ENCODE results near the gene MYO6.

Gene MYO6

DNA sequence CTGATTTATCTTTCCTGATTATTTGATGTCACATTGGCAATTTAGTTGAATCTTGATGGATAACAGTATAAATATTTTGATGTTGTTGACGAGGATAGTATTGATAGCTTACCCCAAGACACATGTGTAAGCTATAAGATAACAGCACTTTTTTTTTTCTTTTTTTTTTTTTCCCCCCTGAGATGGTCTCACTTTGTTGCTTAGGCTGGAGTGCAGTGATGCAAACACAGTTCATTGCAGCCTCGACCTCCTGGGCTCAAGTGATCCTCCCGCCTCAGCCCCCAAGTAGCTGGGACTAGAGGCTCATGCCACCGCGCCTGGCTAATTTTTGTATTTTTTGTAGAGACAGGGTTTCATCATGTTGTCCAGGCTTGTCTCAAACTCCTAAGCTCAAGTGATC lies 21.8 kb downstream of the MYO6 start:
- DNase-seq: no peak

DNA sequence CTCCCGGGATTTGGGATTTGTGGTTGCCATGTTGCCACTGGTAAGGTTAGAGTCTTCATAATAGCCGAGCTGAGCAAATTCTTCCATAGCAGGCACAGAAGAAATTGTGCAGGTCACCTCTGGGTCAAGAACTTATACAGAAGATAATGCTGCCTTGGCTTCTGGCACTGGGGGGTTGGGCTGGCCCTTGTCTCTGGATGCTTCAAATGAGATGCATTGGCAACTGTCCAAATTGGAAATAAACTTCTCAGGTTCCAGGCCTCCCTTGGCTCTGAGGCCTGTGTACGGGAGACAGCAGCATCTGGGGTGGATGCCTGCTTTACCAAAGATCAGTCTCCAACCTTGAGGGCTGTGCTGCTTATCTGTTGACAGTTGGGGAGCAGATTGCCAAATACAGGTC lies 26.2 kb downstream of the MYO6 start:
- no peak for DNase-seq

DNA sequence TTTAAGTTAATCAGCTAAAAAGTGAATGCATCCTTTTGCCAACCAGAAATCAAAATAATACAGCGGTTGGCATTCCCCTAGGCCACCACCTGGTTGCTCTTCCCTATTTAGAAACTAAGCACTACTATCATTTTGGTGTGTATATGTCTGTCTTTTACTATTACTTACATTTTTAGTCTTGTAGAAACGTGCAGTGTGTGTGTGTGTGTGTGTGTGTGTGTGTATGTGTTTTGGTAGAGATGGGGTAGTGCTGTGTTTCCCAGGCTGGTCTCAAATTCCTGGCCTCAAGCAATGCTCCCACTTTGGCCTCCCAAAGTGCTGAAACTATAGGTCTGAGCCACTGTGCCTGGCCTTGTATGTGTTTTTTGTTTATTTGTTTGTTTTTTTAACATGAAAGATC lies 27.4 kb downstream of the MYO6 start:
- DNase-seq: no peak

DNA sequence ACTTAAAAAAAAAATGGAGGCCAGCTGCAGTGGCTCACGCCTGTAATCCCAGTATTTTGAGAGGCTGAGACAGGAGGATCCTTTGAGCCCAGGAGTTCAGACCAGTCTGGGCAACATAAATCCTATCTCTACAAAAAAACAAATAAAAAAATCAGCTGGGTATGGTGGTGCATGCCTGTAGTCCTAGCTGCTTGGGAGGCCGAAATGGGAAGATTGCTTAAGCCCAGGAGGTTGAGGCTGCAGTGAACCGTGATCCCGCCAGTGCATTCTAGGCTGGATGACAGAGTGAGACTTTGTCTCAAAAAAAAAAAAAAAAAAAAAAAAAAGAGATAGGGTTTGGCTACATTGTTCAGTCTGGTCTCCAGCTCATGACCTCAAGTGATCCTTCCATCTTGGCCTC lies 29.7 kb downstream of the MYO6 start:
- no peak for DNase-seq

DNA sequence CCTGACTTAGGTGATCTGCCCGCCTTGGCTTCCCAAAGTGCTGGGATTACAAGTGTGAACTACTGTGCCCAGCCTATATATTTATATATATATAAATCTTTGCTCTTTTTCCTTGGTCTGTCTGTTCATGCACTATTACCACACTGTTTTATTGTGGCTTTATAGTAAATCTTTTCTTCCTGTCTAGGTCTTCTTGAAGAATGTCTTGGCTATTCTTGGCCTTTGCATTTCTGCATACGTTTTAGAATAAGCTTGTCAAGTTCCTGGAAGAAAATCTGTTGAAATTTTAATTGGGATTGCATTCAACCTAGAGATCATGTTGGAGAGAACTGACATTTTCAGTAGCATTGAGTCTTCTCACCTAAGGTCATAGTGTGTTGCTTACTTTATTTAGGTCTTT lies 37.1 kb downstream of the MYO6 start:
- DNase-seq: no peak

DNA sequence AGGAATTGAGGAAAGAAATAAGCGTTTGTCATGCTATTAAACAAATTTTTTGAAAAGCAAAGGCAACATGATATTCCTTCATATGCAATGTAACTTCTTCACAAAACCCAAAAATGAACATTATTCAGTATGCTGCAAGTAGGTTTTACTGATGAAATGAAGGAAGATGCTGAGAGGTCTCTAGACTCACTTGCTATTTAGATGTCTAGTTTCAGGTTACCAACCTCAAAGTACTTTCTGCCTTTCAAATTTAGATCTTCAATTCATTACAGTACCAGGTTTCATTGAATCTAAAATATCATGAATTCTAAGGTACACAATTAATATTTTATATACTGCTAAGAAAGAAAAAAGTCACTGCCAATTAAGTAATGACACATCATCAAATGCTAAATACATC lies 39.9 kb downstream of the MYO6 start:
- no peak for DNase-seq

DNA sequence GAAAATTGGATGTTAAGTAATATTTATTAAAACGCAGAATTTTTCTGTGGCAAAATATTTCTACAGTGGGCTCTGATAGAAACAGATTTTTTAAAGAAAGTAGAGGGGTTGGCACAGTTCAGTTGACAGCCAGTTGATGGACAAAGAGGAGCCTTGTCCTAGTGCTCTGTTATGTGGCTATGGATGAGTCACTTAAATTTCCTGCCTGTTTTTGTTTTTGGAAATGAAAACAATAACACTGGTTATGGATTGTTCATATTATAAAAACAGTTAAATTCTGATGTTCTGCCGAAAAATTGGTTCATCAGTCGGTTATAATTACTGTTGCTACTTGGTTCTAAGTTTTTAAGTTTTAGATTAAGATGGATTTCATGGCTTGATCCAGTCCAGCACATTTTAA lies 42.8 kb downstream of the MYO6 start:
- no peak for DNase-seq

DNA sequence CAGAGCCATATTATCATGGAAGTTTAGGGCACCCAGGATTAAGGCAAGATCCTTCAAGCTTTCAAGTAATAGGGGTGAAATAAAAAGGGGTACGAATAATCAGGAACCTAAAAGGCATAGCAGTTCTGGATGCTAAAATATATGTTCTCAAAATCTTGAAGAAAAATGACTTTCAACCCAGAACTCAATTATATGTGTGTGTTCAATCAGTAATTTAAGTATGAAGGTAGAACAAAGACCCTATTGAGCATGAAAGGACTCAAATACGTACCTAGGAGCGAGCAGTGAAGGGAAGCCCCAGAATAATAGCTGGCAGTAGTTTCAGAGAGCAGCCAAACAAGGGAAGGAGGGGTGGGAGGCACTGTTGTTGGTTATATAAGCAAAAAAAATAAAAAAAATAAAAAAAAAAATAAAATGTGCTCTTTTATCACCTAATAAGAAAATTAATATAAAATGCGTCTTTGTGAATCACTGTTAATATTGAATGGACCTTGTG lies 45.4 kb downstream of the MYO6 start:
- DNase-seq: no peak

DNA sequence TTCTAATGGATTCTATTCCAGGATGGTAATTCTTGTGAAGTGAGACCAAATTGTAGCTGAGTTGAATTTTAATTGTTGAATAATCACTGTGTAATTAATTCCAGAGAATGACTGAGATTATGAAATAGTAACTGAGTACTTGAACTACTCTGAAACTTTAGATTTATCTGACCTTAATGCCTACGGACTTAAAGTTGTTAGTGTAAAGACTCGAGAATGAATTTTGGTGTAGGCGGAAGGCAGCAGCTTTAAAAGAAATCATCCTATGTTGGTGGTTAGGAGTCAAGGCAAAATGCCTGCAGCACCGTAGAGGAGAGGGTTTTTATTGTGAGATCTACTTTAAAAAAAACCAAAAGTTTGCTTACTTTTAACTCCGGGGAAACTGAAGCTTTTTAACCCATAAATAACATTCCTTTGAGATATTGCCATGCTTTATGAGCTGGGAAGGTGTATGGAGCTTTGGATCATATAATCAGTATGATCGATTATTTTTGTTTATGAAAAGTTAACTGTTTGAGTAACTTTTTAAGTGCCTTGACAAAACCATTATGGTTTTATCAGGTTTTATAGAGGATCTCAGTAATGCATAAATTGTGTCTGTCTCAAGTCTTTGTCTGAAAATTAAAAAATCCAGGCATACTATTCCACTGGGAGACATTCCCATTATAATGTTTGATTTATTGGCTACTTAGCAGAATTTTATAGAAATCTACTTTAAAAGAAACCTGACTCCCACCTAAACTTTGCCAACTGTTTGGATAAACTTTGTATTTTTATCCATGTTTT lies 46.1 kb downstream of the MYO6 start:
- no peak for DNase-seq

DNA sequence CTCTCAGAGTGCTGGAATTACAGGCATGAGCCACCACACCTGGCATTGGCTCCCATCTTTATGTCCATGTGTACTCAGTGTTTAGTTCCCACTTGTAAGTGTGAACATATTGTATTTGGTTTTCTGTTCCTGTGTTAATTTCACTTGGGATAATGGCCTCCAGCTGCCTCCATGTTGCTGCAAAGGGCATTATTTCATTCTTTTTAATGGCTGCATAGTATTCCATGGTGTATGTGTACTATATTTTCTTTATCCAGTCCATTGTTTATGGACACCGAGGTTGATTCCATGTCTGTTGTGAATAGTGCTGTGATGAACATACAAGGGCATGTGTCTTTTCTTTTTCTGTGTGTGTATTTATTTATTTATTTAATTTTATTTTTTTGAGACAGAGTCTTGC lies 47.7 kb downstream of the MYO6 start:
- no peak for DNase-seq

DNA sequence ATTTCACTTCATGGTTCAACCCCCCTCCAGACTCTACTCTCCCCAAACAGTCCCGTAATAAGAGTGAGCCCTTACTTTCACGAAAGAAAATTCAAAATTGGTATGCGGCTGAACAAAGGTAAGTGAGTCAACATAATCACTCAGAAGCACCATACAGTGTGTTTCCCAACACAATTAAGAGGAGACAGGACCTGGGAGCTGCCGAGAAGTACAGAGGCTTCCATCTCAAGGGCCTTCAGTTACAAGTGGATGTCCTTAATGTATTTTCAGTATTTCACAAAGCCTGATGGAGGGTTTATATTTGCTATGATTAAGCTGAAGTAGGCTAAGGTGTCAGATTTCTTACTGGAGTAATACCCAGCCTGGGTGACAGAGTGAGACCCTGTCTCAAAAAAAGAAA lies 51.1 kb downstream of the MYO6 start:
- no peak for DNase-seq

DNA sequence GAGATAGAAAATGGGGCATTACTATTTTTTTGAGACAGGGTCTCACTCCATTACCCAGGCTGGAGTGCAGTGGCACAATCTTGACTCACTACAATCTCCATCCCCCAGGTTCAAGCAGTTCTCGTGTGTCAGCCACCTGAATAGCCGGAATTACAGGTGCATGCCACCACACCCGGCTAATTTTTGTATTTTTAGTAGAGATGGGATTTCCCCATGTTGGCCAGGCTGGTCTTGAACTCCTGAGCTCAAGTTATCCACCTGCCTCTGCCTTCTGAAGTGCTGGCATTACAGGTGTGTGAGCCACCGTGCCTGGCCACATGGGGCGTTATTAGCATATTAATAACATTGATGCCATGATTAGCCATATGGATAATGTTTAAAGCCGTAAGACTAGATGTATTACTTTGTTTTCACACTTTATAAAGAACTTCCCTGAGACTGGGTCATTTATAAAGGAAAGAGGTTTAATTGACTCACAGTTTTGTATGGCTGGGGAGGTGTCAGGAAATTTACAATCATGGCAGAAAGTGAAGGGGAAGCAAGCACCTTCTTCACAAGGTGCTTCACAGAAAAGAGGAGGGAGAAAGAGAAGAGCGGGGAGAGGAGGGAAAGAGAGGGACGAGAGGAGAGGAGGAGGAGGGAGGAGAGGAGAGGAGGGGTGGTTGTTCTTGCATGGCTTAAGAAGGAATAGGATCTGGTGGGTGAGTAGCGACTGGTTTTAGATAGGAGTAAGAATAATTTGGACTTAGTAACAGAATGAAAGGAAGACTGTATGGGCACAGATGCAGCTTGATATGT lies 51.9 kb downstream of the MYO6 start:
- DNase-seq: no peak

DNA sequence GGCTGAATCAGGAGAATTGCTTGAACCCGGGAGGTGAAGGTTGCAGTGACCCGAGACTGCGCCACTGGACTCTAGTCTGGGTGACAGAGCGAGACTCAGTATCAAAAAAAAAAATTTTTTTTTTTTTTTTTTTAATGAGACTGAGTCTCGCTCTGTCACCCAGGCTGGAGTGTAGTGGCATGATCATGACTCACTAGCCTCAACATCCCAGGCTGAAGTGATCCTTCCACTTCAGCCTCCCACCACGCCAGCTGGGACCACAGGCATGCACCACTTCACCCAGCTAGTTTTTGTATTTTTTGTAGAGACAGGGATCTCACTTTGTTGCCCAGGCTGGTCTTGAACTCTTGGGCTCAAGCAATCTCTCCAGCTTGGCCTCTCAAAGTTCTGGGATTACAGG lies 53.3 kb downstream of the MYO6 start:
- DNase-seq: no peak

DNA sequence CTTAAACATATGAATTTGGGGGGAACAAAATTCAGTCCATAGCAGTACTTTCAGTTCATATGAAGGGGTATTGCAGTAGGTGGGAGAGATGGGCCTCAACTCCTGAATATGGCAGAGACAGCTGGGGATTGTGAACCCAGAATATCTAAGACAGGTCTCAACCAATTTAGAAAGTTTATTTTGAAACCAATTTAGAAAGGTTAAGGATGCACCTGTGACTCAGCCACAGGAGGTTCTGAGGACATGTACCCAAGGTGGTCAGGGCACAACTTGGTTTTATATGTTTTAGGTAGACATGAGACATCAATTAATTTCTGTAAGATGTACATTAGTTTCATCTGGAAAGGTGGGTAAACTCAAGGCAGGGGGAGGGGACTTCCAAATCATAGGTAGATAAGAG lies 59.5 kb downstream of the MYO6 start:
- no peak for DNase-seq

DNA sequence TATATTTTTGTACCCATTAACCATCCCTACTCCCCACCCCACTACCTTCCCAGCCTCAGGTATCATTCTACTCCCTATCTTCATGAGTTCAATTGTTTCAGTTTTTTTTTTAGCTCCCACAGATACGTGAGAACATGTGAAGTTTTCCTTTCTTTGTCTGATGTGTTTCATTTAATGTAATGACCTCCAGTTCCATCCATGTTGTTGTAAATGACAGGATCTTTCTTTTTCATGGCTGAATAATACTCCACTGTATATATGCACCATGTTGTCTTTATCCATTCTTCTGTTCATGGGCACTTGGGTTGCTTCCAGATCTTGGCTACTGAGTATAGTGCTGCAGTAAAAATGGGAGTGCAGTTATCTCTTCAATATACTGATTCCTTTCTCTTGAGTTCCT lies 63.5 kb downstream of the MYO6 start:
- no peak for DNase-seq

DNA sequence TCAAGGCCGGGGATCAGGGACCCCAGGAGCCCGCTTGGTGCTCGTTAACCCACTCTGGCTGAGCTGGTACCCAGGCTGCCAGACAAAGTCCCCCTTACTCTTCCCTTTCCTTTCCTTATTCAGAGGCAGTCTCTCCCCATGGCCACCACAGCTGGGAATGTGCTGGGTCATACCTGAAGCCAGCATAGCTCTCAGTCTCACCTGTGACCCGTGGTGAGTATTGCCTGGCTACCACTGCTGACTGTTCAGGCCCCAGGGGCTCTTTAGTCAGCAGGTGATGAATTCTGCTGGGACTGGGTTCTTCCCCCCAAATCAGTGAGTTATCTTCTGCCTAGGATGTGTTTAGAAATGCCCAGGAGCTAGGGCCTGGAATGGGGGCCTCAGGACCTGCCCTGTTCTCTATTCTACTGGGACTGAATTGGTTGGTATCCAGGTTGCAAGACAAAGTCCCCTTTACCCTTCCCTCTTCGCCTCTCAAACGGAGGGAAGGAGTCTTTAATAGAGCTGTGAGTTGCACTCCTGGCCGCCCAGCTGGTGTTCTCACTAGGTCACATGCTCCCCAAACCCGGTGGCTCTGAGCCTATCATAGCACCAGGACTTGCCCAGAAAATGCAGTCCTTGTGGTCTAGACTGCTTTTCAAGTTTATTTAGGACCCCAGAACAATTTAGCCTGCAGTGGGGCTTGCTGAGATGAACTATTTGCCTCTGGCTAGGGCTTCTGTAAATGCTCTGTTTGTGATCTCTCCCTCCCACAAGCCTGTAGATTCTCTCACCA lies 64.6 kb downstream of the MYO6 start:
- DNase-seq: no peak

DNA sequence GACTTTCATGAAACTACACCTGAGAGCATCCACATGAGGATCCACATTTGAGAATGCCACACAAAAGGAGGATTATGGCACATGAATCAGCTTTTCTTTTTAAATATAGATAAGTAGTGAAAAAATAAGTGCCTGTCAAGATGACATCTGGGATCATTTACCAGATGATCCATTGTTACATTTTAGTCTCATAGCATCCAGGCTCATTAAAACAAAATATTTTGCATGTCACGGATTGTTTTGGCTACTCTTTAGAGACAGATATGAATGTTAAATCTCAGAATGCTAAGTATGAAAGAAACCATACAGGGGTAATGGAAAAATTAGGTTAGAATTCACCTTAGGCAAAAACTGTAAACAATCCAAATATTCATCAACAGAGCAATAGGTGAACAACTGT lies 66.7 kb downstream of the MYO6 start:
- DNase-seq: no peak

DNA sequence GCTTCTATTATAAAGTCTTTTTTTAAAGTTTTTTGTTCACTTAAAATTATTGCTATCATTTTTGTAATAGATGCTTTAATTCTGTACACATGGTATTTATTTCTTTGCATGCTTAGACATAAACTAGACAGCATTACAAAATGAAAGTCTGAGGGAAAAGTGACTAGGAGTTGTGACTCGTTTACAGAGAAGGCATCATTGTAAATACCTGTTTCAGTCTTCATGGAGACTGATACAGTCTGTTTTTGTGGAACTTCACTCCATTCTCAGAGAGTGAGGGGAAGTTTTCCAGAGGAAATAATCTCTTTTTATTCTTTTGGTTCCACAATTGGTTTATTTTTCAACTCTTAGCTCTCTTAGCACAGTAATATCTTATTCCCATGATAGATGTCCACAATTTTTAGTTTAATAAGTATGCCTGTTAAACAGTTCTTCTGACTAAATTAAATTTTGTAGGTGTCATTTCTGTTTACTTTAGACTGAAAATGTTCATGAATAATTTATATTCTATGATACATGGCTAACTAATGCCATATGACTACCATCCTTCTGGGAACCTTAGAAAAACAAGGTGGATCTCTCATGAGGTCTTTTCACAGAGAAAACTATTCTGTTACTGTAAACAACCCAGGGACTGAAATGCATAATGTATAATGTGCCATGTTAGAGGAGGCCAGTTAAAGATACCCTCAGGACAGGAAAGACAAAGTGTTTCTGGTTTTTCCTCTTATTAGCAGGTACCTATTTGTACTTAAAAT lies 69.2 kb downstream of the MYO6 start:
- DNase-seq: no peak

DNA sequence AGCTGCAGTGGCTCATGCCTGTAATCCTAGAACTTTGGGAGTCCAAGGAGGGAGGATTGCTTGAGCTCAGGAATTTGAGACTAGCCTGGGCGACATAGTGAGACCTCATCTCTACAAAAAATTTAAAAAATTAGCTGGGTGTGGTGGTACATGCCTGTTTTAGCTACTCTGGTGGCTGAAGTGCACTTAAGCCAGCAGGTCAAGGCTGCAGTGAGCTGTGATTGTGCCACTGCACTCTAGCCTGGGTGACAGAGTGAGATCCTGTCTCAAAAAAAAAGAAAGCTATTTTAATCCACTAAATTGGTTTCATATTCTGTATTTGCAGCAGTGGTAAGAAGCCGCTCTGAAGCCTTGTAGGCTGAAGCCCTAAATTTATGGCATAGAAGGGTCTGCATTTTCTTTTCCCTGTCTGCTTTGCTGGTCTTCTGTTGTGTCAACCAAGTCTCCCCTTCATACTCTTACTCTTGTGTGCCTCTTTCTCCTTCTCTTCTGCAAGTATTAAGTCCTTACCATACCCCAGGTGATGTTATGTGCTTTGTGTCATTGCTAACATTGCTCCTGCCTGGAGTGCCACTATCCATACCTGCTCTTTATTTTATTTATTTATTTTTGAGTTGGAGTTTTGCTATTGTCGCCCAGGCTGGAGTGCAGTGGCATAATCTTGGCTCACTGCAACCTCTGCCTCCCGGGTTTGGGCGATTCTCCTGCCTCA lies 70.9 kb downstream of the MYO6 start:
- no peak for DNase-seq

DNA sequence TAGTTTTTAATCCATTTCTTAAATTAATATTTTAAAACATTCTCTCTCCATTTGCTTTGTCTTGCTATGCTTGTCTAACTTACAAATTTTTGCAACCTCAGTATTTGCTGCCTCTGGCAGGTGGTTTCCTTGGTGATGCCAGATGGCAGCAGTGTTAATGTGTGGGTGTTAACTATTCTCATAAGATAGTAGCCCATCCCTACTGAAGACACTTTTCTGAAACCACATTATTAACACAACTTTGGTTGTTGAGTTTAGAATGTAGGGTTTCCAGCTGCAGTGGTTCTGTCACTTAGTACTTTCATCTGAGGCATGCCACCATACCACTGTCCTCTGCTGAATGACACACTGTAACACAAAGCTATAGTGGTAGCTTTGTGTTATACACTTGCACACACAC lies 75.1 kb downstream of the MYO6 start:
- no peak for DNase-seq

DNA sequence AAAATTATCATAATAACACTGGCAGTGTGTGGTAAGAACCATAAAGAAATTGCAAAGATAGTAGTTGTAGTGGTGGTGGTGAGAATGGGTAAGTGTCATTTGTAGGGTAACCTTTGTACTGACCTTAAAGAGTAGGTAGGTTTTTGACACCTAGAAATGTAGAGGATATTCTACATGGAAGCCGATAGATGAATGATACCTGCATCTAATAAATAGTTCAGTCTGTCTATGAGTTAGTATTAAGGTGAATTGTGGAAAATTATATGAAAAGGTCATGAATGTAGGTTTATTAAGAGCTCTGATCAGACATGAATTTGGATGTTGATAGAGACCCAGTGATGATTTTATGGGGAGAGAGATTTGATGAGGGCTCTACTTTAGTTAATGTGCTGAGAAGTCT lies 78.1 kb downstream of the MYO6 start:
- no peak for DNase-seq

Measured in activated CD4-positive, alpha-beta T cell treated with anti-CD3 and anti-CD28 coated beads for 1 hour (primary cell).